ENCODE measurements around the gene HRAS.

Gene HRAS

DNA sequence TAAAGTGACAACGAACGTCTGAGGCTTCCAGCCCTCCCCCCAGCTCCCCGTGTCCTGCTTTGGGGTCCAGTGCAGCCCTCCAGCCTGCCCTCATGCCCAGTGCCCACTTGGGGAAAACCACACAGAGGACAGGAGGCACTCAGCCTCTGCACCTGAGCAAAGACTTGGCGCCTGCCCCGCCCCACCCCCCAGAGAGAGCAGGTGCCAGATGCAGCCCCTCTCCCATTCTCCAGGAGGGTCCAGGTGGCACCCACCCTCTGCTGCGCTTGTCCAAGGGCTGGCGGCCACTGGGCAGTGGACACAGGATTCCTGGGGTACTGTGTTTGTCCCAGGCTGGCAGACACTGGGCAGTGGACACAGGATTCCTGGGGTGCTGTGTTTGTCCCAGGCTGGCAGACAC lies 44.0 kb downstream of the HRAS start:
- no peak for DNase-seq

DNA sequence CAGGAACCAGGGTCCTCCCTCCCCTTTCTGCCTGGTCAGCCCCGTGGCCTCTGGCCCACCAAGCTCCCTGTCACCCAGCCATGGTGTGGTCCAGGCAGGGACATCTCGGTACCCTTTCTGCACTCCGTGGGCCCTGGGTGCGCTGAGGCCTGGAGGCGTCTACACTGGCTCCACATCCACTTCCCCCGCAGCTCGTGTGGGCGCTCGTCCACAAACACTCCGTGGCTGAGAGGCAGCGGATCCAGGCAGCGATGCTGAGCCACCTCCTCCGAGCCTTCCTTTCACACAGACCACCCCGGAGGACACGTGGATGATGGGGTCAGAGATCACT lies 44.5 kb downstream of the HRAS start:
- no peak for DNase-seq

DNA sequence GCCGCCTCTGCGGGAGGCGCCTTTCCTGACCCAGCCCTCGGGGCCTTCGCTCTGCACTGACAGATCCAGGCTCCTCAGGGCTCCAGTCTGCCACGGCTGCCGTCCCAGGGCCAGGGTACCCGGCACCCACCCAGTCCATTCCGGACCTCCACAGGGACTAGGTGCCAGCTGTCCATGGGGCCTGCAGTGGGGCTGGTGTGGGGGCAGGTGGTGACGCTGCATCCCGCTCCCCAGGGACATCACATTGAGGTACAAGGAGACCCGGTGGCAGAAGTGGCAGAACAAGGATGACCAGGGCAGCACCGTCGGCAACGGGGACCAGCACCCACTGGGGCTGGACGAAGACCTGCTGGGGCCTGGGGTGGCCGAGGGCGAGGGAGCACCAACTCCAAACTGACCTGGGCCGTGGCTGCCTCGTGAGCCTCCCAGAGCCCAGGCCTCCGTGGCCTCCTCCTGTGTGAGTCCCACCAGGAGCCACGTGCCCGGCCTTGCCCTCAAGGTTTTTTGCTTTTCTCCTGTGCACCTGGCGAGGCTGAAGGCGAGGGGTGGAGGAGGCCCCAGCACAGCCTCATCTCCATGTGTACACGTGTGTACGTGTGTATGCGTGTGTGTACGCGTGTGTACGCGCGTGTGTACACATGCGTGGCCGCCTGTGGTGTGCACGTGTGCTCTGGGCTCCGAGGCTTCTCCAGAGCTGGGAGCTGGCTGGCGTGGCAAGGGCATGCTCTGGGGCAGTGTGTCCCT lies 45.0 kb downstream of the HRAS start:
- DNase-seq = no peak

DNA sequence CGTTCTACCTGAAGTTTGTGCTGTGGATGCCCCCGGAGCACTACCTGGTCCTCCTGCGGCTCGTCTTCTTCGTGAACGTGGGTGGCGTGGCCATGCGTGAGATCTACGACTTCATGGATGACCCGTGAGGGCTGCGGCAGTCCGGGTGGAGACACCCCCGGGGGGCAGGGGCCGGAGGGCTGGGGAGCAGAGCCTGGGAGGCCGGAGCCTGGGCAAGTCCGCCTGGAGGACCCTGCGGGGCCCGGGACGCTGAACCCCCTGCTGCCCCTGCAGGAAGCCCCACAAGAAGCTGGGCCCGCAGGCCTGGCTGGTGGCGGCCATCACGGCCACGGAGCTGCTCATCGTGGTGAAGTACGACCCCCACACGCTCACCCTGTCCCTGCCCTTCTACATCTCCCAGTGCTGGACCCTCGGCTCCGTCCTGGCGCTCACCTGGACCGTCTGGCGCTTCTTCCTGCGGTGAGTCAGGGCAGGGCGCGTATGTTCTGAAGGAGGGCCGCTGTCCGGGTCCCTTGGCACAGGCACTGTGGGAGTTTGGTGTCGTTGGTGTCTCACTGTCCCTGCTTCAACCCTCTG lies 45.7 kb downstream of the HRAS start:
- no peak for DNase-seq

DNA sequence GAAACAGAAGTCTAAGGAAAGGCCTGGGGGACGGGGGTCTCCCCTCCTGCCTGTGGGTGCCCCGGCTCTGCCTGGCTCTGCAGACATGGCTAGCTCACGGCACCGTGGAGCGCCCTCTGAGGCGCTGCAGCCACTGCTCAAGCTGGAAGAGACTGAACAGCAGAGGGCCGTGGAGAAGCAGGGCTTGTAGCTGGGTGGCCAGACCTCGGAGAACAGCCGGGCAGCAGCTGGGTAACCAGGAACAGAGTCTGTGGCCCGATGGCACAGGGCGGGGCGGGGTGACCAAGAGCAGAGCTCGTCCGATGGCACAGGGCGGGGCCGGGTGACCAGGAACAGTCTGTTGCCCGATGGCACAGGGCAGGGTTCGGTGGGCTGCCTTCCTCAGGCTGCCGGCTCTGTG lies 46.4 kb downstream of the HRAS start:
- DNase-seq = no peak

DNA sequence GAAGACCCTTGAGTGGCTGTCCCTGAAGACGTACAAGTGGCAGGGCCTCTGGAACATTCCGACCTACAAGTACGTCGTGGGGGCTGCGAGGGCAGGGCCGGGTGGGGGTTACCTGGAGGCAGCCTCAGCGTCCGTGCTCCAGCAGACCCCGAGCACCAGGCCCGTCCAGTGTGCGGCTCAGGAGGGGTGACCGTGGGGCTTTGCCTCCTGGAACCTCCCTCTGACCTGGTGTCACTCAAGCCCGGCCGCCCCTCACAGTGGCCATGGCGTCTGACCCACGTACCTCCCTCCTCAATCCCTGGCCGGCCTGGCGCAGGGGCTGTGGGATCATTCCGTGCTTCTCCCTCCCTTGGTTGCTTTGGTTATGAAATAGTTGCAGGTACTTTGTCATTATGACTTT lies 46.8 kb downstream of the HRAS start:
- no peak for DNase-seq

DNA sequence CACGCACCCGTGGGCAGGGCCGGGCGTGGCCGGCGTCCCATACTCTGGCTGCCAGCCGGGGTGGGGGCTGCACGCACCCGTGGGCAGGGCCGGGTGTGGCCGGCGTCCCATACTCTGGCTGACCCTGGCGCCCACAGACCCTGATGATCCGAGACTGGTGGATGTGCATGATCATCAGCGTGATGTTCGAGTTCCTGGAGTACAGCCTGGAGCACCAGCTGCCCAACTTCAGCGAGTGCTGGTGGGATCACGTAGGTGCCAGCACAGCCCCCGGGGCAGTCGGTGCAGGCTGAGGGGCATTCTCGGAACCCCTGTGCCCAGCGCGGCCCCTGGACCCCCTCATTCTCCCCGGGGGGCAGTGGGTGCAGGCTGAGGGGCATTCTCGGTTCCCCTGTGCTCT lies 47.3 kb downstream of the HRAS start:
- DNase-seq = no peak

DNA sequence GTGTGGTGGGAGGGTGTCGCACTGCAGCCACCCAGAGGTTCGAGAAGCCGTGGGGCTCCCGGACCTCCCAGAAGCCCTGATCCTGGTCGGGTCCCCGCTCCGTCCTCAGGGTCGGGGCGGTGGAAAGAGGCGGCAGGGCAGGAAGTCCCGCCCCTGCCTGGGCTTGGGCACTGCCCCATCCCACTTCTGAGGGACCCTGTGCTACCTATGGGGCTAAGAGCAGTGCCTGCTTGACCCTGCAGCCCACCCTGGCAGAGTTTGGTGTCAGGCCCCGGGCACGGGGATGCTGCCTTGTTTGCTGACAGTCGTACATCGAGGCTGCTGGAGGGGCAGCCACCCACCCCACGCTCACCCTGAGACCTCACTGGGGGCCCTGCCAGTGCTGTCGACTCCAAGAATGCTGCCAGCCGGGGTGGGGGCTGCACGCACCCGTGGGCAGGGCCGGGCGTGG lies 47.8 kb downstream of the HRAS start:
- DNase-seq = no peak

DNA sequence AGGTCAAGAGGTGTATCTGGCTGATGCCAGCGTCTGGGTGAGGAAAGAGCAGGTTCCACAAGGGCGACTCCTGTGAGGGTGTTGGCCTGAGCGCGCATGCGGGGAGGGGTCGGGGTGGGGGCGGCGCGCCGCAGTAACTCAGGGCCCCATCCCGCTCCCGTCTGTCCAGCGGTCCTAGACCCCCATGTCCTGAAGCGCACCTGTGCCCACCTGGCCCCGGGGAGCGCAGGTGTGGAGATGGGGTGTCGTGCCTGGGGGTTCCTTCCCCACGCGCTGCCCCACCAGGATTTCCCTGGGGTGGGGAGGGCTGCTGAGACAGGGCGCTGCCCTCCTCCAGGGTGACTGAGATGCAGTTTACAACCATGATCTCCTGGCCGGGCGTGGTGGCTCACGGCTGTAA lies 49.2 kb downstream of the HRAS start:
- DNase-seq = no peak

DNA sequence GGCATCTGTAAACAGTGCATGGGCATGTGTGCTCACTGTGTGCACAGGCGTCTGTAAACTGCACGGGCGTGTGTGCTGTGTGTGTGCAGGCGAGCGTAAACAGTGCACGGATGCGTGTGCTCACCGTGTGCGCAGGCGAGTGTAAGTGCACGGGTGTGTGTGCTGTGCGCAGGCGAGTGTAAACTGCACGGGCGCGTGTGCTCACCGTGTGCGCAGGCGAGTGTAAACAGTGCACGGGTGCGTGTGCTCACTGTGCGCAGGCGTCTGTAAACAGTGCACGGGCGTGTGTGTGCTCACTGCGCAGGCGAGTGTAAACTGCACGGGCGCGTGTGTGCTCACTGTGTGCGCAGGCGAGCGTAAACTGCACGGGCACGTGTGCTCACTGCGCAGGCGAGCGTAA lies 50.8 kb downstream of the HRAS start:
- DNase-seq = no peak

Data from CD4-positive, alpha-beta T cell treated with Interleukin-17A for 4 hours (primary cell).